SJCRH30 (cell line): ENCODE measurements around the gene TPRG1L. TPM values are rescaled to one million over a fixed set of nuclear protein-coding genes. Genes with fewer than 3 reads are reported as not detected.

Source experiments
- DNase-seq, 2 experiments: peaks; one replicate each; pipeline ENCODE4 v3.0.0-alpha.2; 2015 to 2020
- H3K27ac ChIP-seq: fragments of 250-450 bp; sonication (Bioruptor Pico); 2 replicates; pipeline ENCODE4 v1.5.1; 2020; ENCODE audit warnings: mild to moderate bottlenecking, moderate library complexity
- H3K27me3 ChIP-seq: fragments of 250-450 bp; sonication (Bioruptor Pico); 2 replicates; pipeline ENCODE4 v1.5.1; 2020; ENCODE audit warnings: mild to moderate bottlenecking, moderate library complexity
- H3K36me3 ChIP-seq: fragments of 250-450 bp; sonication (Bioruptor Pico); 2 replicates; pipeline ENCODE4 v1.5.1; 2020; ENCODE audit warnings: mild to moderate bottlenecking, moderate library complexity
- H3K4me1 ChIP-seq: fragments of 250-450 bp; sonication (Bioruptor Pico); 2 replicates; pipeline ENCODE4 v1.5.1; 2020; ENCODE audit warnings: mild to moderate bottlenecking, moderate library complexity
- H3K4me3 ChIP-seq: fragments of 250-450 bp; sonication (Bioruptor Pico); 2 replicates; pipeline ENCODE4 v1.5.1; 2020; ENCODE audit warnings: mild to moderate bottlenecking, moderate library complexity
- H3K9me3 ChIP-seq: fragments of 250-450 bp; sonication (Bioruptor Pico); replicated peaks from 2 replicates; pipeline ENCODE4 v1.5.1; 2020; ENCODE audit warnings: mild to moderate bottlenecking, moderate library complexity
- total RNA-seq: library from RNA; depleted of rRNA; stranded (reverse); fragments of >200 nt; shearing (Covaris generic); gene quantifications from 2 replicates; pipeline ENCODE4 v1.2.3, GENCODE V29; 2014

Gene TPRG1L
- total RNA-seq, 1 experiment from 2014 or later, result 21.1 TPM

DNA sequence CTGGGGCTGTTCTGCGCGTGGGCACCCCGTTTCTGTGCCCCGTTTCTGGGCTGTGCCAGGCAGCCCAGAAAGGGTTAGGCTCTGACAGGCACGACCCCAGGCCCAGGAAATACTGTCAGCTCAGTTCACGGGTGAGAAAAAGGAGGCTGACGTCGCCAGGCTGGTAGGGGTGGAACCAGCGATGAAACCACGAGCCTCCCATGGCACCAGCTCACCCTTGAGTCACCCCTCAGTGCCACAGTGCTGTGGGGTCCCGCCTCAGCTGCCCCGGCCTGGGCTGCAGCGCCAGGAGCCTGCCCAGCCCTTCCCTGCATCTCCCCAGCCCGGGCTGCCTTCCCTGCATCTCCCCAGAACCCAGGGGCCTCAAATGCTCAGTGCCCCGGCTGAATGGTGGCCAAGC, 25.0 kb upstream of the TPRG1L start:
- H3K9me3 ChIP-seq, result no peaks in the 10 kb centered on the region
- H3K36me3 ChIP-seq, result no peaks in the 10 kb centered on the region
- H3K4me1 ChIP-seq, result peaks cover 8% of the 10 kb centered on the region
- H3K27ac ChIP-seq, result no peak overlapping the region
- H3K27me3 ChIP-seq, result peaks cover 75% of the 10 kb centered on the region
- DNase-seq, result no peak
- H3K4me3 ChIP-seq, result no peak overlapping the region

DNA sequence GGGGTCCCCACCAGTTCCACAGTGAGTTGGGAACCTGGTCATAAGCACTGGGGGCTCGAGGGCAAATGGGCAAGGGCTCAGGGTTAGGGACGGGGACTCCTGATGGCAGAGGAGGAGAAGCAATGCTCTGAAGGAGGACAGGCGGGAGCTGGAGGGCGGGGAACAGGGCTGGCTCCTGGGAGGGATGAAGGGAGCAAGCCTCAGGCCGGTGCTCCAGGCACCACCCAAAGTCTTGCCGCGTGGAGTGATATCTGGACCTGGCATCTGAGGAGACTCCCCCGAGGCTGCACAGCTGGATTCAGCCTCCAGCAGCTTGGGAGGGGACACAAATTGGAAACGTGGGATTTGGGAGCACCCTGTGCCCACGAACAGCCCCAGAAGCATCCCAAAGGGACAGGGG, 24.5 kb upstream of the TPRG1L start:
- peaks cover 8% of the 10 kb centered on the region for H3K4me1 ChIP-seq
- H3K4me3 ChIP-seq, result no peak overlapping the region
- no peak overlapping the region for H3K27ac ChIP-seq
- no peaks in the 10 kb centered on the region; the same call in 1 of the 2 replicates for H3K9me3 ChIP-seq
- H3K36me3 ChIP-seq, result no peaks in the 10 kb centered on the region
- H3K27me3 ChIP-seq, result peaks cover 70% of the 10 kb centered on the region
- DNase-seq, result no peak

DNA sequence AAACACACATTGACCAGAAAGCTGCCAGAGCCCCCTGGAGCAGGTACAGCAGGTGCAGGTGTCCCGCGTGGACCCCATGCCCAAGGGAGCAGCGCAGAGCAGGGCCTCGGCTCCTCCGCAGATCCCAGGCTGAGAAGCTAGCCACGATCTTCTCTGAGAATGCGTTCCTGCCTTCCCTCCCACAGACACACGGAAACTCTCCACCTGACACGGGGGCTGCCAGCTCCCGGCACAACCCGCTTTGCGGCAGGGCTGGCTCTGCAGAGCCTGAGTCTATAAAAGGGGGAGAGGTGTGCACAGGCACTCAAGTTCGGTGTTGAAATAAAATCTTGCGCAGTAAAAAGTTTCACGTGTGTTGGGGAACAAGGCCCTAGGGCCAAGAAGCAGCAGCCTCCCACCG, 23.1 kb upstream of the TPRG1L start:
- H3K27ac ChIP-seq, result no peak overlapping the region
- H3K27me3 ChIP-seq, result peaks cover 61% of the 10 kb centered on the region
- no peak overlapping the region for H3K4me3 ChIP-seq
- H3K36me3 ChIP-seq, result no peaks in the 10 kb centered on the region
- no peaks in the 10 kb centered on the region; the same call in 1 of the 2 replicates for H3K9me3 ChIP-seq
- no peak for DNase-seq
- H3K4me1 ChIP-seq, result peaks cover 8% of the 10 kb centered on the region

DNA sequence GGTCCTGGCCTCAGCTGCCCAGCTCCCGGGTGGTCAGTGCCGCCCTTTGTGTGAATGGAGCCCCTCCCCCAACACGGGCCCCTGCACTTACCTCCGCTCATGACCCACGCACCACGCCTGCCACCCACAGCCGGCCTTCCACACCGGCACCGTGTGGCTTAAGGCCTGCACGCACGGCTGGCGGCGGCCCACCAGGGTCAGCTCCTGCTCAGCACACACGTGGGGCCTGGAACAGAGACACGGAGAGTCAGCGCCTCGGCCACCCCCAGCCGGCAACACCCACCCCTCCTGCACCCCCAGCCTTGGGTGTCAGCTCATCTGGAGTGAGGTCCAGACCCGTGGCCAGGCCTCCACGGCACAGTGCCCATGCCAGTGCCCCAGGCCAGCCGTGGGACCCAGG, 22.4 kb upstream of the TPRG1L start:
- Histone ChIP-seq H3K4me3 (no peak overlapping the region), H3K9me3 (no peaks in the 10 kb centered on the region; the same call in 1 of the 2 replicates), H3K4me1 (peaks cover 8% of the 10 kb centered on the region), H3K27me3 (peaks cover 64% of the 10 kb centered on the region), H3K36me3 (no peaks in the 10 kb centered on the region), H3K27ac (no peak overlapping the region)
- no peak for DNase-seq

DNA sequence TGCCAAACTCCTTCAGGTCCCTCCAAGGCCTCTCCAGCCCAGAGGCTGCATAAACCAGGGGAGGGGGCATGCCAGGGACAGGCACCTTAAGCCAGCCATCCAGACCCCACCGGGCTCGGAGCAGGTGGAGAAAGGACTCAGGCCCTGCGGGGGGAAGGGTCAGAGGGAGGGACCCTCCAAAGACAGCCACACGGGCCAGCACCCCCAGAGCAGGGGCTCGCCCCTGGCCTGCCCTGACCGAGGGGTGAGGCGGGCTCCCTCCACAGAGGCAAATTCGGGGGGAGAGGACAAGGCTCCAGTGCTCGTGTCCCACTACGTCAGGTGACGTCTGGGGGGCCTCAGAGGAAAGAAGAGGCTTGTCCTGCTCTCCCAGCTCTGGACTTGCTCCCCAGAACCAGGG, 21.7 kb upstream of the TPRG1L start:
- Histone ChIP-seq H3K36me3 (no peaks in the 10 kb centered on the region), H3K9me3 (no peaks in the 10 kb centered on the region; the same call in 1 of the 2 replicates), H3K4me1 (peaks cover 8% of the 10 kb centered on the region), H3K27ac (no peak overlapping the region), H3K4me3 (no peak overlapping the region), H3K27me3 (peaks cover 59% of the 10 kb centered on the region)
- DNase-seq, result no peak

DNA sequence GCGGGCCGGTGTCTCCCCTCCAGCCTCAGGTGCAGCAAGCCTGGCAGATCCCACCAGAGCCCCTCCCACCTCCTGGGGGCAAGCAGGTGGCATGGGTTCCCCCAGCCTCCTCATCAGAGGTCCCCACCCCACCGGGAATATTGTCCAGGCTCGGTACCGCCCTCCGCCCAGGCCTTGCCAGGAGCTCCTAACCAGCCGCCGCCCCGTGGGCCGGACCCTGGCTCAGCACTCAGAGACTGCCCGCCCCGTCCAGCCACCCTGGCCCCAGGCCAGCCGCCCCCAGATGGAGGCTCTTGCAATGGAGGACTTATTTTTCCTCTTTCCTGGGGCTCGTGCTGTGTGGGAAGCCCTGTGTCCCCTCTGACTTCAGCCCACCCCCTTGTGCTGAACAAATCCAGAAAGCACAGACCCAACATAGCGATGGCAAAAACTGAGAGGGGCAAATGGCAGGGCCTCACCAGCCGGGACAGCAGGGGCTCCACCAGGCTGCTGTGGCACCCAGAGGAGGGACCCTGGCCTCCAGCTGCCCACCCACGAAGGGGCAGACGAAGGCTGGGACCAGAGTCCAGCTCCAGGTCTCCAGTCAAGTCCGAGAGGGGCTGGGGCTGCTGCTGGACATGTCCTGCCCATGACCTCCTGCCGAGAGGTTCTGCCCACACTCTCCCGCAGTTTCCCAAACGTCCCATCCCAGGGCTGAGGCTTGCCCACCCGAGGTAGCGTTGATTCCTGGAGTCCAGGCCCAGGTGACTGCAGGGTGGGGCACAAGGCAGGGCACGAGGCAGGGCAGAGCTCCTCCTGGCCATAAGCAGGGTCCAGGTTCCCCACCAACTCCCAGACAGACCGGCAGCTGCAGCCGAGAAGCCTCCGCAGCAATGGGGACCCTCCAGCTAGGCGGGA, 21.0 kb upstream of the TPRG1L start:
- Histone ChIP-seq H3K27ac (no peak overlapping the region), H3K4me1 (peaks cover 6% of the 10 kb centered on the region), H3K27me3 (peaks cover 59% of the 10 kb centered on the region), H3K4me3 (no peak overlapping the region), H3K9me3 (no peaks in the 10 kb centered on the region; the same call in 1 of the 2 replicates), H3K36me3 (no peaks in the 10 kb centered on the region)
- DNase-seq, result no peak

DNA sequence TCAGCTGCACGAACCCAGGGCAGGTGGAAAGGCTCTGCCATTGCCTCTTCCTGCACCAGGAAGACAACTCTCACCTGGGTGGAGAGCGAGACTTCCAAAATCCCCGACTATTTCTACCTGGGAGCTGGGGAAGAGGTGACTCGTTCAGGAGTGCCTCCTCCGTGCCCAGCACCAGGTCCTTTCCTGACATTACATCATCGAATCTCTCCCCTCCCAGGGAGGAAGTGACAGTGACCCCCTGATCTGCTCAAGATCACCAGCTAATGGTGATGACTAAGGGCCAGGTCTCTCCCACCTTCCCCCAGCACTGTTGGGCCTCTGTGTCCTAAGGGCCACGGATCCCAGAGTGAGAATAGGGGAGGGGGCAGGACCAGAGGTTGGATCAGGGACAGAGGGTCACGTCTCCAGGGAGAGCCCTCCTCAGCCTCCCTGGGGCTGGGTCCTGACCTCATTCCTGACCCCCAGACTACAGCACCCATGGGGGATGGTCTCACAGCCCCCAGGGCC, 20.3 kb upstream of the TPRG1L start:
- Histone ChIP-seq H3K4me3 (no peak overlapping the region), H3K27me3 (peaks cover 58% of the 10 kb centered on the region), H3K9me3 (no peaks in the 10 kb centered on the region; the same call in 1 of the 2 replicates), H3K4me1 (no peaks in the 10 kb centered on the region), H3K36me3 (no peaks in the 10 kb centered on the region), H3K27ac (no peak overlapping the region)
- DNase-seq, result no peak

DNA sequence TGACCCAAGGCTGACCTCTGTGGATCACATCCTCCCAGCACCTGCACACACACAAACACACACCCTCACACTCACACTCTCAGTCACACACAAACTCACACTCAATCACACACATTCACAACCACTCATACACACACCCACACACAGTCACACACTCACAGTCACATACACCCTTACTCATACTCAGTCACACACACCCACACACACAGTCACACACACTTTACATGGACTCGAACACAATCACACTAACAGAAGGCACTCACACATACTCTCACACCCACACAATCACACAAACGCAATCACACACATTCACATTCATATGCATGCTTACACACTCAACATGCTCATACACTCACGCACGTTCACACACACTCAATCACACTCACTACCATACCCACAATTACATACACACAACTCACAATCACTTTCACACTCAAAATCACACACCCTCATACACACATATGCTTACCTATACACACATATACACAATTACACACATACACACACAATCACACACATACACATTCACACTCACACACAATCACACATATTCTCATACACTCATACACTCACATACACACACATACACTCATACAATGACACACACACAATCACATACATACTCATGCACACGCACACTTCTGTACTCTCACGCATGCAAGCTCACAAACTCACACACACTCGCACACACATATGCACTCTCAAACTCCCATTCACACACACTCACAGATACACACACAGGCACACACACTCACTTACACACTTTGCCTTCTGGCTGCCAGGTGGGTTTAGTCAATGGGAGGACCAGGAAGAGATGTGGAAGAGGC, 19.6 kb upstream of the TPRG1L start:
- H3K4me1 ChIP-seq, result no peaks in the 10 kb centered on the region
- H3K27me3 ChIP-seq, result peaks cover 58% of the 10 kb centered on the region
- no peak overlapping the region for H3K4me3 ChIP-seq
- H3K27ac ChIP-seq, result no peak overlapping the region
- no peak for DNase-seq
- no peaks in the 10 kb centered on the region for H3K36me3 ChIP-seq
- H3K9me3 ChIP-seq, result no peaks in the 10 kb centered on the region; the same call in 1 of the 2 replicates

DNA sequence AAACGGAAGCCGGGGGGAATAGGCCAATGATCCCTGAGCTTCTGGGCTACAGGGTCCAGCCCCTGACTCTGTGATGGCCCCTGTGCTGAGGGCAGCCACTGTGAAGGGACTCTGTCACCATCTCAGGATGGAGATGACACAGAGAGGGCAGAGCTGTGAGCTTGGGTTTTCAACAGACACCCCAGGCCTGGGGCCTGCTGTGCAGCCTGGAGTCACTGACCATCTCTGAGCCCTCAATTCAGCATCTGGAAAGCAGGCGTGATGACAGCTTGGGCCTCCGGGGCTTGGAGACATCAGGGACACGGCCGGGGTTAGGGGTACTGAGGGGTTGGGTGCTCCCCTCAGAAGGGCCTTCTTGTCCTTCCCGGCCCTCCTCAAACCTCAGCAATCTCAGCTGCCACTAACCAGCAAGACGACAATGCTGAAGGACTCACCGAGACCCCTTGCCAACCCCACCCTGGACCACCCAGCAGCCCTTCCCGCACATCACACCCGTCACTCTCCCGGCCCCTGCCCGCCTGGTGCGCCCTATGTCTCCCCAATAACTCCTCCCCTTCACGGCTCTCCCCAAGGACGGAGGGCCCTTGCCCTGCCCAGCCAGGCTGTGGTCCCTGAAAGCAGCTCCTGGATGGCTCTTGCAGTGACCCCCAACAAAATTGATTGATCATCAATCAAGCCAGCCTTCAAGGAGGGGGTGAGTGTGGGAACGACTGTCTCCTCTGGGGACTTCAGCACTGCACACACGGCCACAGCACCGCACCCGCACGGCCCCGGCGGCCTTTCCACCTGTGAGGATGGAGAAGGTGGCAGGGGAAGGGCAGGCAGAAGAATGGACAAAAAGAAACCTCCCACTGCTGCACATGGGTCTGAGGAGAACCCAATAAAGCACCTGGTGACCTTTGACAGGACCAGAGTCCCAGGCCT, 17.8 kb upstream of the TPRG1L start:
- no peak for DNase-seq
- H3K27me3 ChIP-seq, result peaks cover 46% of the 10 kb centered on the region
- H3K36me3 ChIP-seq, result no peaks in the 10 kb centered on the region
- no peak overlapping the region for H3K4me3 ChIP-seq
- no peaks in the 10 kb centered on the region for H3K4me1 ChIP-seq
- H3K9me3 ChIP-seq, result no peaks in the 10 kb centered on the region; the same call in 1 of the 2 replicates
- no peak overlapping the region for H3K27ac ChIP-seq

DNA sequence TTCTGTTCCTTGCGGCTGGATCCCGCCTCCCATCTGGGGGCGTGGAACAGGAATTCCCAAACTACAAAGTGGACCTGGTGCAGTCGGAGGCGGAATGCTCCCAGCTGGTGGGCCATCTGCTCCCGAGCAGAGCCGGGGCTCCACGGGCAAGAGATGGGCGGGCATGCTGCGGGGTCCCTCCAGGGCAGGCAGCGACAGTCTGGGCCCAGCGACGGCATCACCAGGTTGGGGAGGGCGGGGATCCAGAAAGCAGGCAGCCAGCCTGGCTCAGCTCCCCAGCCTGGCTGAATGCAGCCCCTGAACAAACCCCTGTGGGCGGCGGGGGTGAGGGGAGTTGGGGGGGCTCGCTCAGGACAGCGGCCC, 17.1 kb upstream of the TPRG1L start:
- H3K36me3 ChIP-seq, result no peaks in the 10 kb centered on the region
- DNase-seq, result no peak
- H3K27ac ChIP-seq, result no peak overlapping the region
- H3K4me1 ChIP-seq, result no peaks in the 10 kb centered on the region
- H3K9me3 ChIP-seq, result no peaks in the 10 kb centered on the region; the same call in 1 of the 2 replicates
- H3K4me3 ChIP-seq, result no peak overlapping the region
- peaks cover 43% of the 10 kb centered on the region for H3K27me3 ChIP-seq

DNA sequence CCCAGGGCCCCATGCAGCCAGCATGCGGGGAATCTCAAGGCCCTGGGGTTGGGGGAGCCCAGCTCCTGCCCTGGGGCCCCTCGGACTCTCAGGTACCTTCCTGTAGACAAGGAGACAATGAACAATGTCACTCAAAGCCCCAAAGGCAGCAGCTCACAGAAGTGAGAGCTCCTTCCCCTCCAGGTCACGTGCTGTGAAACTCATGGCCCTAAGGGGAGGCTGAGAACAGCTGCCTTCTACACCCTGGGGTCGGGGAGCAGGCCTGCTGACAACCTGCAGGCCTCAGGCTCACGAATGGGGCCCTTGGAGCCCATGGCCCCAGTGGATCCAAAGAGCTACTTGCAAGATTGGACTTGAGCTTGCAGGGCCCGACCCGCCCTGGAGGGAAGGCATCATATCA, 16.7 kb upstream of the TPRG1L start:
- Histone ChIP-seq H3K27ac (no peak overlapping the region), H3K27me3 (peaks cover 38% of the 10 kb centered on the region), H3K4me3 (no peak overlapping the region), H3K9me3 (no peaks in the 10 kb centered on the region; the same call in 1 of the 2 replicates), H3K36me3 (no peaks in the 10 kb centered on the region), H3K4me1 (peaks cover 3% of the 10 kb centered on the region)
- DNase-seq, result peak in 1 of 2 experiments; percentile 40

DNA sequence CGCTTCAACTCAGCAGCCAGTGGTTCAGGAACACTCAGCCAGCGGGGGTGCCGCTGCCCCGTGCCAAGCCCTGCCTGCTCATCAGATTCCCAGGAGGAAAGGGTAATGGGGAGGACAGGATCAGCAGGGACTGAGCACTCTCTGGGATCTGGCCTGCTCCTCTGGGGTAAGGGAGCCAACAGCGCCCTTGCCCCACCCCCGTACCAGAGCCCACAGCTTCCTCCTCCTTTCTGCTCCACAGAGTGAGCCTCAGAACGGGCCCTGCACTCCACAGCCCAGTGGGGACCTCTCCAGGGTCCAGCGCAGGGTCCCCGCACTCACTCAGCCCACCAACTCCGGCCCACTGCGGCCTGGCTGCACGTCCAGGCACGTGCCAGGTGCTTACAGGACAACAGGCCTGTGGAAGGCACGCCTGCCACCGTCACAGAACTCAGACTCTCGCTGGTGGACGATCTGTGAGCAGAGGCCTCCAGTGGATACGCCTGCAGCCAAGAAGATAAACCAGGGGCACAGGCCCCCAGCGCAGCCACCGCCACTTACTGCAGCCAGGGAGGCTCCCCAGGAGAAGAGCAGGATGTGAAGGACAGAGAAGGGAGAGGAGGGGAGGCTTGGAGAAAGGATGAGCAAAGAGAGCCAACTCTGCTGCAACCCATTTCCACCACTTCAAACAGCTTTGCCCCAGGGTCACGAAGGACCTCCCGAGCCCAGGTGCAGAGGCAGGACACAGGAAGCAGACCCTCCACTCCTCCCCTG, 15.6 kb upstream of the TPRG1L start:
- Histone ChIP-seq H3K4me1 (peaks cover 14% of the 10 kb centered on the region), H3K9me3 (no peaks in the 10 kb centered on the region; the same call in 1 of the 2 replicates), H3K27ac (no peak overlapping the region), H3K36me3 (no peaks in the 10 kb centered on the region), H3K4me3 (no peak overlapping the region), H3K27me3 (peaks cover 33% of the 10 kb centered on the region)
- no peak for DNase-seq

DNA sequence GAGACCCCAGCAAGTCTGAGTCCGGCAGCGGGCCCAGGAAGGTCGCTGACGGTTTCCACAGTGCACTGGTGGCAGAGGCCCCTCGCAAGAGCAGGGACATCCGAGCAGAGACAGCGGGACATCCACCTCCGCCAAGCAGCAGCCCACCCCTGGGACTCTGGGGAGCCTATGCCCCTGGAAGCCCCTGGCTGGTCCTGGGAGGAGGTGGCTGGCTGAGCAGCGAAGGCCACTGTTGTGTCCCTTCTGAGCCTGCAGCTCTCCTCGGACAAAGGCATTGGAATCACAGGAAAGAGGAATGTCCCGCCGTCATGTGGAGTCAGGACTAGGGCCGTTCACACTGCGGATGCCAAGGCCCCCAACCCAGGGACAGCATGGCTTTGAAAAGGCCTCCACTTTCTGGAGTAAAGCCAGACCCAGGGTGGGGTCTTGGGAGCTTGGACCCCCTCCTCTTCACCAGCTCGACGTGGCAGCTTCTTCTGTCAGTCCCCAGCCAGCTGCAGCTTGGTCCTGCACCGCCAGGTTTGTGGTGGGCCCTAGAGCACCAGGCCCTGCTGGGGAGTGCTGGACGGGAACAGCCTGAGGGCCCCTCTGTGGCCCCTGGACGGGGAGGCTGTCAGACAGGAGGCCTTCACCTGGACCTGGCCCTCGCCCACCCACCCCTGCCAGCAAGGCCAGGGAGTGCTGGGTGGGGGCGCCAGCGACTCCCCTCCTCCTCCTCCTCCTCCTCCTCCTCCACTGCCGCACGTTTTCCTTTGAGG, 14.9 kb upstream of the TPRG1L start:
- no peaks in the 10 kb centered on the region; the same call in 1 of the 2 replicates for H3K9me3 ChIP-seq
- H3K4me1 ChIP-seq, result peaks cover 18% of the 10 kb centered on the region
- no peak overlapping the region for H3K4me3 ChIP-seq
- no peak for DNase-seq
- H3K27ac ChIP-seq, result no peak overlapping the region
- H3K27me3 ChIP-seq, result peaks cover 37% of the 10 kb centered on the region
- no peaks in the 10 kb centered on the region for H3K36me3 ChIP-seq
